Skeletal muscle satellite cell (primary cell): ENCODE measurements around the gene C20orf173.
"Not testable (repeated sequence)": the region's sequence is repeated elsewhere in the genome, so short reads cannot be mapped to it uniquely, and the experiment has no call there.

Source experiments
- H3K27me3 ChIP-seq: 2 replicates; pipeline ENCODE4 v1.7.0; 2013; ENCODE audit warnings: low read length; ENCODE audit not compliant: control insufficient read depth, insufficient read depth
- H3K36me3 ChIP-seq: 2 replicates; pipeline ENCODE4 v1.7.0; 2013; ENCODE audit warnings: mild to moderate bottlenecking, control low read depth, low read length; ENCODE audit not compliant: insufficient read depth
- H3K4me1 ChIP-seq: 2 replicates; pipeline ENCODE4 v1.7.0; 2013; ENCODE audit warnings: low read length; ENCODE audit not compliant: control insufficient read depth, insufficient read depth
- H3K4me2 ChIP-seq: 2 replicates; pipeline ENCODE4 v1.7.0; 2013; ENCODE audit warnings: mild to moderate bottlenecking, low read length
- H3K4me3 ChIP-seq: 2 replicates; pipeline ENCODE4 v1.7.0; 2013; ENCODE audit warnings: low read length
- H3K9ac ChIP-seq: 2 replicates; pipeline ENCODE4 v1.7.0; 2013; ENCODE audit warnings: mild to moderate bottlenecking, low read depth, low read length, moderate library complexity
- H3K9me3 ChIP-seq: replicated peaks from 2 replicates; pipeline ENCODE4 v1.7.0; 2013; ENCODE audit warnings: mild to moderate bottlenecking, control low read depth, low read length

C20orf173 gene

GRCh38 chr20:35544941-35545340, 15.5 kb upstream of the C20orf173 start:
- Histone ChIP-seq H3K36me3 (peaks cover 32% of the 10 kb centered on the region), H3K4me1 (peaks cover 12% of the 10 kb centered on the region)
- H3K27me3 ChIP-seq, H3K9me3 ChIP-seq, H3K9ac ChIP-seq, H3K4me3 ChIP-seq, H3K4me2 ChIP-seq: not testable (repeated sequence)

- Histone ChIP-seq H3K4me3 (no peak overlapping the region), H3K9me3 (no peaks in the 10 kb centered on the region), H3K9ac (no peak overlapping the region), H3K4me1 (peaks cover 12% of the 10 kb centered on the region), H3K4me2 (no peak overlapping the region), H3K36me3 (peaks cover 29% of the 10 kb centered on the region), H3K27me3 (no peaks in the 10 kb centered on the region)
Measured at GRCh38 chr20:35544436-35544835, 15.0 kb upstream of the C20orf173 start.

GRCh38 chr20:35542990-35543389, 13.5 kb upstream of the C20orf173 start:
- no peaks in the 10 kb centered on the region for H3K9me3 ChIP-seq
- H3K4me3 ChIP-seq, result peak overlapping the region; percentile 90
- H3K27me3 ChIP-seq, result no peaks in the 10 kb centered on the region
- no peak overlapping the region for H3K9ac ChIP-seq
- peak overlapping the region; percentile 85 for H3K4me2 ChIP-seq
- peaks cover 12% of the 10 kb centered on the region for H3K4me1 ChIP-seq
- peaks cover 17% of the 10 kb centered on the region for H3K36me3 ChIP-seq

GRCh38 chr20:35541783-35542662, 12.6 kb upstream of the C20orf173 start, which contains the start of gene ERGIC3:
Gene ERGIC3 (plus strand): TSS chr20:35542078. CDS start chr20:35542098, 20 bp downstream.
- Histone ChIP-seq H3K9ac (peak within 1 kb of the TSS; percentile 88), H3K36me3 (peaks cover 13% of the 10 kb centered on the region), H3K27me3 (no peaks in the 10 kb centered on the region), H3K4me2 (peak within 1 kb of the TSS; percentile 85), H3K4me3 (peak within 1 kb of the TSS; percentile 90), H3K4me1 (peaks cover 12% of the 10 kb centered on the region), H3K9me3 (no peaks in the 10 kb centered on the region)

GRCh38 chr20:35541118-35541782, 11.8 kb upstream of the C20orf173 start:
- H3K4me1 ChIP-seq, result peaks cover 12% of the 10 kb centered on the region
- peak overlapping the region; percentile 90 for H3K4me3 ChIP-seq
- peak overlapping the region; percentile 88 for H3K9ac ChIP-seq
- peaks cover 10% of the 10 kb centered on the region for H3K36me3 ChIP-seq
- no peaks in the 10 kb centered on the region for H3K9me3 ChIP-seq
- peak overlapping the region; percentile 85 for H3K4me2 ChIP-seq
- H3K27me3 ChIP-seq, result no peaks in the 10 kb centered on the region

- Histone ChIP-seq H3K4me3 (no peak overlapping the region), H3K4me2 (no peak overlapping the region), H3K9ac (no peak overlapping the region), H3K9me3 (no peaks in the 10 kb centered on the region), H3K27me3 (no peaks in the 10 kb centered on the region), H3K4me1 (peaks cover 12% of the 10 kb centered on the region), H3K36me3 (peaks cover 10% of the 10 kb centered on the region)
Measured at GRCh38 chr20:35539756-35540212, 10.3 kb upstream of the C20orf173 start.

GRCh38 chr20:35527122-35527769, 2.2 kb downstream of the C20orf173 start:
- no peak overlapping the region for H3K9ac ChIP-seq
- peaks cover 15% of the 10 kb centered on the region for H3K27me3 ChIP-seq
- no peaks in the 10 kb centered on the region for H3K36me3 ChIP-seq
- no peak overlapping the region for H3K4me3 ChIP-seq
- H3K4me2 ChIP-seq, result no peak overlapping the region
- no peaks in the 10 kb centered on the region for H3K4me1 ChIP-seq
- H3K9me3 ChIP-seq, result no peaks in the 10 kb centered on the region

- Histone ChIP-seq H3K4me2 (no peak overlapping the region), H3K9me3 (no peaks in the 10 kb centered on the region), H3K4me3 (no peak overlapping the region), H3K4me1 (no peaks in the 10 kb centered on the region), H3K36me3 (no peaks in the 10 kb centered on the region), H3K27me3 (peaks cover 15% of the 10 kb centered on the region), H3K9ac (no peak overlapping the region)
Measured at GRCh38 chr20:35525639-35526038, 3.8 kb downstream of the C20orf173 start.

GRCh38 chr20:35523298-35523888, 6.1 kb downstream of the C20orf173 start:
- Histone ChIP-seq H3K4me2 (no peak overlapping the region), H3K4me3 (no peak overlapping the region), H3K36me3 (no peaks in the 10 kb centered on the region), H3K9ac (no peak overlapping the region), H3K4me1 (no peaks in the 10 kb centered on the region), H3K9me3 (no peaks in the 10 kb centered on the region), H3K27me3 (peaks cover 9% of the 10 kb centered on the region)

GRCh38 chr20:35518955-35519354, 10.5 kb downstream of the C20orf173 start:
- H3K27me3 ChIP-seq, result no peaks in the 10 kb centered on the region
- no peak overlapping the region for H3K9ac ChIP-seq
- no peaks in the 10 kb centered on the region for H3K9me3 ChIP-seq
- H3K36me3 ChIP-seq, result peaks cover 4% of the 10 kb centered on the region
- H3K4me1 ChIP-seq, result peaks cover 13% of the 10 kb centered on the region
- H3K4me2 ChIP-seq, result no peak overlapping the region
- no peak overlapping the region for H3K4me3 ChIP-seq

- H3K27me3 ChIP-seq, H3K4me2 ChIP-seq: not testable (repeated sequence)
Measured at GRCh38 chr20:35517767-35518166, 11.7 kb downstream of the C20orf173 start.

More at GRCh38 chr20:35517767-35518166, 11.7 kb downstream of the C20orf173 start:
- H3K9me3 ChIP-seq, H3K9ac ChIP-seq, H3K4me3 ChIP-seq: not testable (repeated sequence)
- H3K4me1 ChIP-seq, result peaks cover 13% of the 10 kb centered on the region
- H3K36me3 ChIP-seq, result peaks cover 13% of the 10 kb centered on the region
